Common myeloid progenitor, CD34-positive (primary cell): ENCODE measurements around the gene FILIP1.
"Not testable (repeated sequence)": the region's sequence is repeated elsewhere in the genome, so short reads cannot be mapped to it uniquely, and the experiment has no call there.

Source experiments
- CTCF ChIA-PET: fragments of 350-600 bp; sonication (Branson Sonifier 250); formaldehyde crosslinking; loops from one replicate; lab custom pipeline; 2021; ENCODE audit warnings: antibody characterized with exemption; lab: Charles Lee
- POLR2A ChIA-PET: fragments of 350-600 bp; sonication (Branson Sonifier 250); formaldehyde crosslinking; loops from one replicate; lab custom pipeline; 2021; ENCODE audit warnings: antibody characterized with exemption; lab: Charles Lee
- DNase-seq, 3 donors: peaks; one replicate each; pipeline versions ENCODE4 v3.0.0 to v3.0.0-alpha.2; 2013
- H3K27ac ChIP-seq, 2 experiments: 1 replicate in 1 of 2; 2 replicates in 1 of 2; pipeline ENCODE4 v1.7.0; 2013; ENCODE audit warnings: inconsistent platforms in 2 of 2, low read length in 2 of 2, mild to moderate bottlenecking in 2 of 2, low read depth in 1 of 2, moderate library complexity in 1 of 2; ENCODE audit not compliant: severe bottlenecking in 2 of 2, insufficient read depth in 1 of 2, poor library complexity in 1 of 2
- H3K27me3 ChIP-seq, 5 experiments: replicated peaks in 2 of 5; 1 replicate in 3 of 5; 2 replicates in 2 of 5; pipeline versions ENCODE4 v1.6.1 to v1.7.0; 2013; ENCODE audit warnings: low read length in 4 of 5, mild to moderate bottlenecking in 2 of 5, moderate library complexity in 2 of 5, inconsistent platforms in 1 of 5; ENCODE audit not compliant: insufficient read depth in 5 of 5, control insufficient read depth in 4 of 5
- H3K36me3 ChIP-seq, 4 experiments: 1 replicate in 2 of 4; 2 replicates in 2 of 4; pipeline versions ENCODE4 v1.6.1 to v1.7.0; 2013; ENCODE audit warnings: low read length in 3 of 4, control low read depth in 1 of 4, mild to moderate bottlenecking in 1 of 4; ENCODE audit not compliant: control insufficient read depth in 4 of 4, insufficient read depth in 4 of 4
- H3K4me1 ChIP-seq, 4 experiments: 1 replicate in 3 of 4; 2 replicates in 1 of 4; pipeline versions ENCODE4 v1.6.1 to v1.7.1; 2013; ENCODE audit warnings: low read length in 3 of 4, mild to moderate bottlenecking in 3 of 4, control low read depth in 1 of 4, inconsistent platforms in 1 of 4, moderate library complexity in 1 of 4; ENCODE audit not compliant: control insufficient read depth in 4 of 4, insufficient read depth in 4 of 4; ENCODE audit errors: control extremely low read depth in 1 of 4
- H3K4me3 ChIP-seq, 7 experiments: 1 replicate in 4 of 7; 2 replicates in 3 of 7; pipeline versions ENCODE4 v1.5.1 to v1.7.0; 2013; ENCODE audit warnings: mild to moderate bottlenecking in 7 of 7, low read length in 6 of 7, moderate library complexity in 6 of 7, inconsistent platforms in 2 of 7, low read depth in 2 of 7, control low read depth in 1 of 7; ENCODE audit not compliant: insufficient read depth in 4 of 7, control insufficient read depth in 1 of 7; ENCODE audit errors: extremely low read depth in 1 of 7
- H3K9me3 ChIP-seq, 5 experiments: 1 replicate in 4 of 5; 2 replicates in 1 of 5; pipeline versions ENCODE4 v1.6.1 to v1.7.1; 2013; ENCODE audit warnings: low read length in 4 of 5, mild to moderate bottlenecking in 2 of 5, inconsistent platforms in 1 of 5, low read depth in 1 of 5, moderate library complexity in 1 of 5; ENCODE audit not compliant: control insufficient read depth in 4 of 5, insufficient read depth in 2 of 5; ENCODE audit errors: control extremely low read depth in 1 of 5
- whole genome bisulfite sequencing: methylation state at CpG from one replicate; pipeline ENCODE4 v1.1.5; 2013; ENCODE audit not compliant: insufficient coverage; 5-methylcytosine and 5-hydroxymethylcytosine counted together

FILIP1 gene

GRCh38 chr6:75432809-75433208, 60.8 kb downstream of the FILIP1 start:
- DNase-seq, H3K4me3 ChIP-seq, H3K27me3 ChIP-seq, H3K36me3 ChIP-seq, H3K27ac ChIP-seq, CTCF ChIA-PET, POLR2A ChIA-PET, H3K4me1 ChIP-seq, H3K9me3 ChIP-seq: not testable (repeated sequence)
- WGBS = no CpG with 5 or more reads among the region's 1 CpG

DNA sequence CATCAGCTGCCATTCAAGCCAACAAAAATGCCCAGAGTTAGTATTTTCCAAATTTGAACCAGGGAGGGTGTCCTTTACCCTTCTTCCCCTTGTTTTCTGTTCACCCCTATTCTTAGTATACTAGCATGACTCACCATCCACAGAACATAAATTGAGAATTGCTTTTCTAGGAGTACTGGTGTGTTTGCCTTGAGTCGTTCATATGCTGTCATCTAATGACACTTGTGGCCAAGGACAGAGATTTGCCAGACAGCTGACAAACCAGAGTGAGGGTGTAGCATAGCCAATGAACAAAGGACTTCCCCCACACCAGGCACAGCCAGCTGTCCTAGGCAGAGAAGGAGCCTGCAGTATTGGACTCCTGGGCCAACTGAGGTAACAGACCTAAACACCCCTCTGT, 62.2 kb downstream of the FILIP1 start:
- Histone ChIP-seq H3K4me1 (no peaks in the 10 kb centered on the region), H3K4me3 (no peak overlapping the region), H3K9me3 (no peaks in the 10 kb centered on the region), H3K27me3 (no peaks in the 10 kb centered on the region), H3K27ac (no peak overlapping the region), H3K36me3 (no peaks in the 10 kb centered on the region)
- ChIA-PET CTCF (no interaction called here), POLR2A (no interaction called here)
- no peak for DNase-seq
- no CpG with 5 or more reads among the region's 1 CpG for WGBS

DNA sequence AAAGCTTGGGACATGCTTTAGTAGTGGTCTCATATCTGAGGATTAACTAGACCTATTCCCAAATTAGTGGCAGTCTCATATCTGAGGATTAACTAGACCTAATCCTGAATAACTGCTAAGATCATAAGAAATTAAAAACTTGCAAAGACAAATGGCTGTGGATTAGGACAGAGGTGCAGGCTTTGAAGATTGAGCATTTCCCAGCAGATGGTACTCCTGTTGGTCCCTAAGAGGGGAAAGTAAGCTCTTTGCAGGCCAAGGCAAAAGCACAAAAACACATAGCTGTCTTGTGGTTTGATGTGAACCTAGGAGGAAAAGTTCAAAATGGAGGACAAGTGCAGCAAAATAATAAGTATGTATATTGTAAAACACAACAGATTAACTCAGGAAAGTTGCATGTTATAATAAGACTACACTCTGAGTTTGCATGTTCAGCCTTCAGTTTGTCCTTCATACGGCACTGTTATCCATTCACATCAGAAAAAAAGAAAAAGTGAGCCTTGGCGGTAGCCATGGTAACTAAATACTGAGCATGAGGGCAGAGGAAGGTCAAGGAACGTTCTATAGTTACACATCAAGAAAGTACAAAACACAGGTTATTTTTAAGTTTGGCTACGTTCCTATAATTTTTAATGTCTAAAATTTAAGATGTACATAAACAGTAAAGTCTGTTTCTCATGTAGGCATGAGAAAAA, 62.8 kb downstream of the FILIP1 start:
- Histone ChIP-seq H3K27ac (no peak overlapping the region), H3K36me3 (no peaks in the 10 kb centered on the region), H3K27me3 (no peaks in the 10 kb centered on the region), H3K4me3 (no peak overlapping the region), H3K9me3 (no peaks in the 10 kb centered on the region), H3K4me1 (no peaks in the 10 kb centered on the region)
- DNase-seq = no peak
- CTCF ChIA-PET = interaction anchor here (0.6 kb wide), 1 partner anchor 1105 kb away, joined by 3 read pairs; no protein-coding TSS in a partner anchor
- POLR2A ChIA-PET = no interaction called here
- no CpG with 5 or more reads among the region's 4 CpGs for WGBS

GRCh38 chr6:75429061-75429703, 64.4 kb downstream of the FILIP1 start:
- Histone ChIP-seq H3K27me3 (no peaks in the 10 kb centered on the region), H3K9me3 (no peaks in the 10 kb centered on the region), H3K4me3 (no peak overlapping the region), H3K27ac (no peak overlapping the region), H3K4me1 (no peaks in the 10 kb centered on the region), H3K36me3 (no peaks in the 10 kb centered on the region)
- ChIA-PET CTCF (no interaction called here), POLR2A (no interaction called here)
- no peak for DNase-seq
- WGBS = 86% methylated on average over 1 of the region's 2 CpGs

DNA sequence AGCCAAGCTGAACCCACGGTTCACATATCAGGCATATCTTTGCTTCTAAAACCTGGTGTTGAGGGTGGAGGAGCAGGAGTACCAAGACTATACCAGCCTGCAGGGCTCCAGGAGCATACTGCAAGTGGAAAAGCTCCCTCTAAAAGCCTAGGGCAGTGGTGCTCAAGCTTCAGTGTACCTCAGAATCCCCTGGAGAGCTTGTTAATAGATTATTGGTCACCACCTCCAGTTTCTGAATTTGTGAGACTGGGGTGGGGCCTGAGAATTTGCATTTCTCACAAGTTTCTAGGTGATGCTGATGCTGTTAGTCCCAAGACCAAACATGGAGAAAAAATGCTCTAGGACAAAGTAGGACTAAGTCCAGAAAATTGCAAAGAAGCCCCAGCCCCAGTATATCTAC, 65.4 kb downstream of the FILIP1 start:
- Histone ChIP-seq H3K4me3 (no peak overlapping the region), H3K36me3 (no peaks in the 10 kb centered on the region), H3K9me3 (no peaks in the 10 kb centered on the region), H3K27ac (no peak overlapping the region), H3K4me1 (no peaks in the 10 kb centered on the region), H3K27me3 (no peaks in the 10 kb centered on the region)
- WGBS = 100% methylated on average over 1 of the region's 1 CpG
- ChIA-PET CTCF (no interaction called here), POLR2A (no interaction called here)
- no peak for DNase-seq

DNA sequence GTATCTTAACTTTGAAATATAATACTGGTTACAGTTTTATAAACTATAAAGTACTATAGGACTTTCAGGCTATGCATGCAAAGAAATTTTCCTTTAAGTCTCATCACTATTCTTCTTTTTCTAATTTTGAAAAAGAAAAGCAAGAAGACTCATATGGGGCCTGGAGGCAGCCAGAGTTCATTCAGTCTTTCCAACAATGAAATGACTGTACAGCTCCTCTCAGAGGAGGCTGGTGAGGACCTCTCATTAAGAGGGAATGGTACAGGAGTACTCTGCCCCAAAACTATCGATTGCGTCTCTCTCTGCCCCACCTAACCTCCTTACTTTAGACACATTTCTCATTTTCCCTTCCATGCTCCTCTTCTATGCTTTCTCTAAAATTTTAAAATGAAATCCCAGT, 66.3 kb downstream of the FILIP1 start:
- ChIA-PET POLR2A (no interaction called here), CTCF (no interaction called here)
- no peaks in the 10 kb centered on the region for H3K36me3 ChIP-seq
- no peak overlapping the region for H3K4me3 ChIP-seq
- H3K27ac ChIP-seq = no peak overlapping the region
- no peak for DNase-seq
- no peaks in the 10 kb centered on the region for H3K9me3 ChIP-seq
- no CpG with 5 or more reads among the region's 2 CpGs for WGBS
- no peaks in the 10 kb centered on the region for H3K27me3 ChIP-seq
- no peaks in the 10 kb centered on the region for H3K4me1 ChIP-seq
